SK-N-SH (cell line): ENCODE measurements around the gene MYH16. TPM values are rescaled to one million over a fixed set of nuclear protein-coding genes. Genes with fewer than 3 reads are reported as not detected.

Source experiments
- CTCF ChIA-PET: fragments of 300-600, 350-600 bp; formaldehyde crosslinking; extraction: SDS; loops from one replicate; lab custom pipeline; 2021; lab: Yijun Ruan, JAX
- POLR2A ChIA-PET: fragments of 350-600 bp; sonication (Branson Sonifier 250); formaldehyde crosslinking; extraction: SDS; loops from one replicate; lab custom pipeline; 2020; ENCODE audit warnings: antibody characterized with exemption, inconsistent platforms; lab: Yijun Ruan, JAX
- DNase-seq: peaks from one replicate; pipeline ENCODE4 v3.0.0; 2012
- H2AFZ ChIP-seq: fragments of 200-600 bp; sonication (generic); 2 replicates; pipeline ENCODE4 v1.8.1; 2016; ENCODE audit warnings: antibody characterized with exemption, mild to moderate bottlenecking, low read depth
- H3F3A ChIP-seq: fragments of 200-600 bp; sonication (generic); replicated peaks from 2 replicates; pipeline ENCODE3; 2016; ENCODE audit warnings: antibody characterized with exemption, mild to moderate bottlenecking; ENCODE audit not compliant: insufficient read depth
- H3K27ac ChIP-seq, 2 experiments: fragments of 200-500 bp in 1 of 2; fragments of 200-600 bp in 1 of 2; sonication (Bioruptor generic) in 1 of 2; sonication (generic), shearing (Covaris generic) in 1 of 2; 2 replicates each; pipeline versions ENCODE4 v1.5.1 to v1.6.1; 2014 to 2016; ENCODE audit warnings: low read depth in 2 of 2, inconsistent platforms in 1 of 2, low read length in 1 of 2, mild to moderate bottlenecking in 1 of 2, mixed read lengths in 1 of 2
- H3K27me3 ChIP-seq: fragments of 200-600 bp; sonication (generic), shearing (Covaris generic); 2 replicates; pipeline ENCODE4 v1.6.1; 2016; ENCODE audit warnings: mixed run types; ENCODE audit not compliant: insufficient read depth
- H3K36me3 ChIP-seq, 2 experiments: fragments of 200-500 bp in 1 of 2; fragments of 200-600 bp in 1 of 2; sonication (Bioruptor generic) in 1 of 2; sonication (generic) in 1 of 2; replicated peaks in 1 of 2; 2 replicates each; pipeline versions ENCODE3 to v1.5.1; 2014 to 2016; ENCODE audit warnings: low read length in 1 of 2, mild to moderate bottlenecking in 1 of 2; ENCODE audit not compliant: insufficient read depth in 2 of 2, control insufficient read depth in 1 of 2
- H3K4me1 ChIP-seq, 2 experiments: fragments of 200-500 bp in 1 of 2; fragments of 200-600 bp in 1 of 2; sonication (Bioruptor generic) in 1 of 2; sonication (generic), shearing (Covaris generic) in 1 of 2; 2 replicates each; pipeline versions ENCODE4 v1.5.1 to v1.6.1; 2014 to 2016; ENCODE audit warnings: low read depth in 1 of 2, low read length in 1 of 2, mixed run types in 1 of 2; ENCODE audit not compliant: insufficient read depth in 2 of 2, control insufficient read depth in 1 of 2
- H3K4me2 ChIP-seq: fragments of 200-600 bp; sonication (generic), shearing (Covaris generic); 2 replicates; pipeline ENCODE4 v1.6.1; 2017; ENCODE audit warnings: mixed run types
- H3K4me3 ChIP-seq, 2 experiments: fragments of 200-500 bp in 1 of 2; fragments of 200-600 bp in 1 of 2; sonication (Bioruptor generic) in 1 of 2; sonication (generic), shearing (Covaris generic) in 1 of 2; 2 replicates each; pipeline versions ENCODE4 v1.5.1 to v1.8.1; 2014 to 2016; ENCODE audit warnings: low read depth in 2 of 2, inconsistent platforms in 1 of 2, low read length in 1 of 2, mild to moderate bottlenecking in 1 of 2, mixed read lengths in 1 of 2, moderate library complexity in 1 of 2
- H3K79me2 ChIP-seq: fragments of 200-600 bp; sonication (generic); 2 replicates; pipeline ENCODE4 v1.8.1; 2017; ENCODE audit warnings: mild to moderate bottlenecking; ENCODE audit not compliant: insufficient read depth
- H3K9ac ChIP-seq: fragments of 200-600 bp; sonication (generic); 2 replicates; pipeline ENCODE4 v1.6.1; 2017; ENCODE audit warnings: mixed run types
- H3K9me2 ChIP-seq: fragments of 200-600 bp; sonication (generic); 2 replicates; pipeline ENCODE4 v1.6.1; 2017; ENCODE audit warnings: mixed run types
- H3K9me3 ChIP-seq: fragments of 200-600 bp; sonication (generic); 2 replicates; pipeline ENCODE4 v1.6.1; 2017; ENCODE audit warnings: mixed run types, mild to moderate bottlenecking, moderate library complexity
- H4K20me1 ChIP-seq: fragments of 200-600 bp; sonication (generic); 2 replicates; pipeline ENCODE4 v1.6.1; 2017; ENCODE audit warnings: mild to moderate bottlenecking, mixed run types; ENCODE audit not compliant: insufficient read depth
- CHD2 ChIP-seq: fragments of 150-350 bp; IDR thresholded peaks from 2 replicates; pipeline ENCODE4 v1.6.1; 2018; ENCODE audit warnings: low read length; ENCODE audit not compliant: partially characterized antibody
- EZH2phosphoT487 ChIP-seq: fragments of 200-600 bp; sonication (generic); IDR thresholded peaks from 2 replicates; pipeline ENCODE4 v1.6.1; 2017; ENCODE audit warnings: low read depth, mixed run types, mild to moderate bottlenecking, antibody characterized with exemption, moderate library complexity, borderline replicate concordance
- FOSL2 ChIP-seq: IDR thresholded peaks from 2 replicates; pipeline ENCODE4 v1.4.0; 2012; ENCODE audit warnings: low read depth, mild to moderate bottlenecking, moderate library complexity, borderline replicate concordance
- FOXJ3 ChIP-seq: sonication (generic); formaldehyde crosslinking; IDR thresholded peaks from 2 replicates; pipeline ENCODE4 v1.5.1; 2020; ENCODE audit warnings: mild to moderate bottlenecking, missing genetic modification reagents
- FOXM1 ChIP-seq: IDR thresholded peaks from 2 replicates; pipeline ENCODE4 v1.4.0; 2012; ENCODE audit warnings: low read depth, mild to moderate bottlenecking
- GATA2 ChIP-seq: sonication (generic); formaldehyde crosslinking; IDR thresholded peaks from 2 replicates; pipeline ENCODE4 v1.5.0; 2020; ENCODE audit warnings: mild to moderate bottlenecking, missing genetic modification reagents
- MAX ChIP-seq: IDR thresholded peaks from 2 replicates; pipeline ENCODE4 v1.4.0; 2012; ENCODE audit warnings: low read depth
- MEF2A ChIP-seq: IDR thresholded peaks from 2 replicates; pipeline ENCODE4 v1.4.0; 2012; ENCODE audit warnings: low read depth, borderline replicate concordance
- MXI1 ChIP-seq: IDR thresholded peaks from 2 replicates; pipeline ENCODE4 v1.6.1; 2012; ENCODE audit warnings: mild to moderate bottlenecking, low read depth, low read length, improper control_type of control experiment
- NFIC ChIP-seq: IDR thresholded peaks from 2 replicates; pipeline ENCODE4 v1.4.0; 2012; ENCODE audit warnings: borderline replicate concordance
- POLR2AphosphoS5 ChIP-seq: IDR thresholded peaks from 2 replicates; pipeline ENCODE4 v1.6.1; 2012; ENCODE audit warnings: low read depth, low read length
- REST ChIP-seq: IDR thresholded peaks from 2 replicates; pipeline ENCODE4 v1.6.1; 2012; ENCODE audit warnings: mild to moderate bottlenecking, low read depth, low read length, moderate library complexity
- SIN3A ChIP-seq: IDR thresholded peaks from 2 replicates; pipeline ENCODE4 v1.6.1; 2012; ENCODE audit warnings: low read depth, mild to moderate bottlenecking, low read length, moderate library complexity, borderline replicate concordance
- TAF1 ChIP-seq: IDR thresholded peaks from 2 replicates; pipeline ENCODE4 v1.6.1; 2012; ENCODE audit warnings: low read depth, mild to moderate bottlenecking, low read length, moderate library complexity, borderline replicate concordance
- TCF12 ChIP-seq: IDR thresholded peaks from 2 replicates; pipeline ENCODE4 v1.4.0; 2012
- YY1 ChIP-seq: IDR thresholded peaks from 2 replicates; pipeline ENCODE4 v1.4.0; 2012; ENCODE audit warnings: low read depth, mild to moderate bottlenecking
- WGBS: methylation state at CpG from one replicate; pipeline ENCODE4 v1.1.6; 2017; ENCODE audit warnings: low lambda C conversion rate; 5-methylcytosine and 5-hydroxymethylcytosine counted together
- polyA plus RNA-seq, 3 experiments: library from polyadenylated mRNA; depleted of rRNA; stranded (reverse); fragments of >200 nt; gene quantifications; 2 replicates each; pipeline ENCODE4 v1.2.3, GENCODE V29; 2012
- TF ChIP-seq, protein P1 (sequence below): fragments of 150-350 bp; IDR thresholded peaks from 2 replicates; pipeline ENCODE4 v1.6.1; 2016; ENCODE audit warnings: mild to moderate bottlenecking, low read depth, low read length

The MYH16 gene
- polyA plus RNA-seq, 1 of the 3 experiments (the other 2 are of a cell fraction), result 0.41 TPM

DNA sequence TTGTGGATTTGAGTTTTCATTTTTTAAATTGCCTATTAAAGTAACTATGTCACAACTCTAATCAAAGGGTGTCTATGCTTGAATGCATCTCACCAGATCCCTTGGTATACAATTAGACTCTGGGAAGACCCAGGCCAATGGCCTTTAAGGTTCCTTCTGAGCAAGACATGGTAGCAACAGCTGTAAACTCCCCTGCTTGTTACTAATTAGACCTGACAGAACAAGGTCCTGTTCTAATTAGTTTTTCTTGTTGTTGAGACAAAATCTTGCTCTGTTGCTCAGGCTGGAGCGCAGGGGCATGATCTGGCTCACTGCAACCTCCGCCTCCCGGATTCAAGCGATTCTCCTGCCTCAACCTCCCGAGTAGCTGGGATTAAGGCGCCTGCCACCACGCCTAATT is 2.9 kb downstream of the MYH16 start:
- Histone ChIP-seq H3F3A (no peaks in the 10 kb centered on the region), H3K4me3 (no peak overlapping the region), H3K9me3 (no peaks in the 10 kb centered on the region), H4K20me1 (no peaks in the 10 kb centered on the region), H2AFZ (no peak overlapping the region), H3K27ac (no peak overlapping the region), H3K9ac (no peak overlapping the region), H3K4me2 (no peak overlapping the region), H3K27me3 (no peaks in the 10 kb centered on the region), H3K79me2 (no peaks in the 10 kb centered on the region), H3K36me3 (no peaks in the 10 kb centered on the region), H3K4me1 (peaks cover 0 to 12% of the 10 kb centered on the region in 2 experiments; a peak in 1 of 4 replicates), H3K9me2 (no peaks in the 10 kb centered on the region)
- DNase-seq, result no peak
- CTCF ChIA-PET, result interaction anchor here (1.1 kb wide), 1 partner anchor 235 kb away, joined by 3 read pairs; no protein-coding TSS in a partner anchor
- TF ChIP-seq MXI1 (no peak), TCF12 (no peak), FOXJ3 (CRISPR knock-in tag) (no peak), YY1 (no peak), MAX (no peak), NFIC (no peak), REST (no peak), EZH2phosphoT487 (no peak), SIN3A (no peak), FOSL2 (no peak), FOXM1 (no peak), MEF2A (no peak), GATA2 (CRISPR knock-in tag) (no peak), POLR2AphosphoS5 (no peak), CHD2 (no peak), TAF1 (no peak)
- TF ChIP-seq, protein P1, sequence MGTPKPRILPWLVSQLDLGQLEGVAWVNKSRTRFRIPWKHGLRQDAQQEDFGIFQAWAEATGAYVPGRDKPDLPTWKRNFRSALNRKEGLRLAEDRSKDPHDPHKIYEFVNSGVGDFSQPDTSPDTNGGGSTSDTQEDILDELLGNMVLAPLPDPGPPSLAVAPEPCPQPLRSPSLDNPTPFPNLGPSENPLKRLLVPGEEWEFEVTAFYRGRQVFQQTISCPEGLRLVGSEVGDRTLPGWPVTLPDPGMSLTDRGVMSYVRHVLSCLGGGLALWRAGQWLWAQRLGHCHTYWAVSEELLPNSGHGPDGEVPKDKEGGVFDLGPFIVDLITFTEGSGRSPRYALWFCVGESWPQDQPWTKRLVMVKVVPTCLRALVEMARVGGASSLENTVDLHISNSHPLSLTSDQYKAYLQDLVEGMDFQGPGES, result no peak
- POLR2A ChIA-PET, result no interaction called here
- 94% methylated on average over 7 of the region's 7 CpGs for WGBS
